HG02763 (cell line): ENCODE data around the gene HNRNPD.
"Not testable (repeated sequence)": the region's sequence is repeated elsewhere in the genome, so short reads cannot be mapped to it uniquely, and the experiment has no call there.

Experiments used
- ATAC-seq: cut with Tn5 transposase; IDR thresholded peaks from one replicate; pipeline ENCODE4 v1.9.1; 2021; ENCODE audit warnings: mild to moderate bottlenecking, moderate library complexity; ENCODE audit not compliant: unreplicated experiment

Gene HNRNPD

GRCh38 chr4:82373486-82373815 lies 340 bp downstream of the HNRNPD start:
- peak; percentile 13 for ATAC-seq

DNA sequence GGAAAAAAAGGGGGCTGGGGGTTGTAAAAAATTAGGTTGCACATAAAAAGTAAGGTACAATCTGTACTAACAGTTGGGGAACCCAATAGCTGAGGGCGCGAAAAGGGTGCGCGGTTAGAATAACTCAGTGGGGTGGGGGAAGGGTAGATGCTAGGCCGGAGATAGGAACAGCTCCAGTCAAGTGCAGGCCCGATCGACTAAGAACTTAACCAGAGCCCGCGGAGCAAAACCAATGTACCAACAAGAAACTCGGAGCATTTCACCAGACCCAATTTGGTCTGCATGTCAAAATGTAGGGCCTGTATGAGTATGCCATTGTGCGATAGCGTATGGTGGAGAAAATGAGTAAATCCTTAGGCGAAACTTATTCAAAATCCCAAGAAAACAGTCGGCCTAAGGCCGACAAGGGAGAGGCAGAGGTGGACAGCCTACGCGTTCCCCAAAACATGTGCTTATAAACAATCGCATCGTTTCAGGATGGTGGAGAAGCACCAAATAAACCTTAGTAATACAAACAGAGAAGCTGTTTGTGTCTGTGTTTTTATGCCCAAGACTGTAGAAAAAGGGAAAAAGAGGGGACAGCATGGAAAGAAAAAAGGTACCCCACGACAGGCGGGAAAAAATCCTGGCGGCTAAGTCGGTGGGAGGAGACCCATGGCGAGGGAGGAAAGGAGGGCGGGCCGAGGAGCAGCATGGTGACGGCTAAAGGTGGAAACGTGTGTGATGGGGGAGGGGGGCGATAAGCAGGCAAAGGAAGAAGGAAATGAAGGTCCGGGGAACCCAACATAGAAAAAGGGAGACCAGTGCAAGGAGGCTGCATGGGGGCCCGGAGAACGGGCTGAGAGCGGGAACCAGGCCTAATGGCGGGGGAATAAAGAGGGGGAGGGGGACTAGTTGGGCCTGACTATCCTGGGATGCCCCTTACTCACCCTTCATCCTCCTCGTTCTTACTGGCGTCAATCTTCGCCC lies 990 bp downstream of the HNRNPD start:
- ATAC-seq, result peak; percentile 17

DNA sequence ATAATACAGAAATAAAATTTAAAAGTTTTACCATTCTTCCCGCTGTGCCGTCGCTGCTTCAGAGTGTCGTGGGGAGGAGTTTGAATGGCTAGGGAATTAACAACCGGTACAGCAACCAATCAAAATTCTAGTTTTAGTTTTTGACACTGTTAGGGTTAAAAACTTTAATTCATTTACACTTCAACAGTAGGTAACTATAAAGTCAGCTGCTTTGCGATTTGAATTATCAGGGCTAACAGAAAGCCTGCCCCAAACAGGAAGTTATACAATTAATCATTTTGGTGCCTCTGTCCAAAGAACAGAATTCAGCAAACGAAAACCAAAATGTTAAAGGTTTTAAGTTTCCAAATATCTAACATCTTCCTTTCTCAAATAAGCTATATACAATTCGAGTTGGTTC lies 2.3 kb downstream of the HNRNPD start:
- no peak for ATAC-seq

DNA sequence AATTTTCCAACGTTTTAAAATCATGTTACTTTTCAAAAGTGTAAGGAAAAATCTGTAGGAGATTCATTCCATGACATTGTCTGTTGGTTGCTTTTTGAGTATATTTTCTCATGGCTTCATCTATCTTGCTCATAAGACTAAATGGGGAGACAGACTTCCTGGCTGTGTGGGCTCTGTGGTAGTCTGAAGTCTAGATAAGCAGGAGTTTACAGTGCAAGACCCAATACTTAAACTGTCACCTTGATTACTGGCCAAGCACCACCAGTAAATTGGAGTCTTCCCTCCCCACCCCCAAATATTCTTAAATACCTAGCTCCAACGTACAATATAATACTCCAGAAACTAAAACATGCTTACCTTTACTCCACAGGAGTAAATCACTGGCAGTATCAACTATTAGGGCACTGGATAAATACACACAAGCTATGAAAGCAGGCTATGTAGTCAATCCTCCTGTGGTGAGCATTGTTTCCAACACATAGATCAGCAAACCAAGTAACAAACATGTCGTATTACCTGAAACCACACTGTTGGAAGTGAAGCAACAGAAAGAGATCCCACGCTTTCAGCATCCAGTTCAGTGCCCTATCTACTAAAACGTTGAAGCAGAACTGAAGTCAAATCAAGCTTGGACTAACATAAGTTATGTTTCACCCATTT lies 6.2 kb downstream of the HNRNPD start:
- ATAC-seq, result no peak

GRCh38 chr4:82366431-82366830 lies 7.4 kb downstream of the HNRNPD start:
- not testable (repeated sequence) for ATAC-seq

- ATAC-seq, result no peak
Observed at GRCh38 chr4:82363896-82364487, 9.8 kb downstream of the HNRNPD start.

GRCh38 chr4:82362565-82362964 lies 11.2 kb downstream of the HNRNPD start:
- no peak for ATAC-seq

DNA sequence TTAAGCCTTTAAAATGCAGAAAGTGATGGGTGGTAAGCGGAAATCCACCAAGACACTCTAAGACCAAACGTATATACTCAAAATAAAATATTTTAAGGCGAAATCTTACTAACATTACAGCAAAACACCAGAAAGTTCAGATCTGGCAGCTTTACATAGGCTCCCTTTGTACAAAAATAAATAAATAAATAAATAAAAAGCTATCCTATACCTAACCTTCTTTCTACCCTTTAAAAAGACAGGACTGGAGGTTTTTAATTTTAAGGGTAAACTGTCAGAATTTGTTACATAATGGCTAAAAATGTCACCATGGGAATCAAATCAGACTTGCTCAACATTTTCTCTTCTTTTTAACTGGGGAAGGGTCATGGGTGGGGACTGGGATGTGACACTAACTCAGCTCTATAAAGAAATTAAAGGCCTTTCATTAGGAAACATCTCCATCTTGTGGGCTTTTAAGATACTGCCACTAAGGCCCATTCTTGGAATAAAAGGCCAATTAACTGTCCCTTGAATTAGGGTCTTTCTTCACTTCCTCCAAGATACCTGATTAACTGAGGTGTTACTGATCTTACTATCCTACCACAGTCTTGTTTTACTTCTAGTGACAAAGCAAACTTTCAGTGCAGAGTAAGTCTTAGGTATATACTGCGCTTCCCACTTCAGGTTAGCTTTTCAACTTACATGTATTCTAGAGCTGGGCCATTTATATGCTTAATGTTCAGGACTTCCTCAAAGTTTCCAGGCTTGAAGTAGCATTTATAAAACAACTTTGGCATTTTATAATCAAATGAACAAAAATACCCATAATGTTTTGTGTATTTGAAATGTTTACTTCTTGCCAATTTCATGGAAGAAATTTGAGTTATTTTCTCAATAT lies 13.3 kb downstream of the HNRNPD start:
- ATAC-seq, result no peak

DNA sequence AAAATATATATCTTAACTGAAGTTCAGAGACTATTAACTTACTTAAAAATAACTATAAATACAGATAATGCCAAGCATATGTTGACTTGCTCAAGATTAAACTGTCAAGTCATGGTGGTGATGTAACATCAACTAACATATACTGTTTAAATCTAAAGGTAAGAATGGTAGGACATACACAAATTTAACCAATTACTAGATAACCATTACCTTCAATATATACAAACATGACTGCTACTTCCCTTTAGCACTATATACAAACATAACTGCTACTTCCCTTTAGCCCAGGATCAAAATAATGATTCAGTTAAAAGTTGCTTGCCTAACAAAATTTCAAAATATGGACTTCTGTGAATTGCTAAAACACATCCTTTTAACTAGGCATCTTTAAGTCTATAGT lies 14.9 kb downstream of the HNRNPD start:
- ATAC-seq, result no peak

- no peak for ATAC-seq
Observed at GRCh38 chr4:82357640-82358039, 16.2 kb downstream of the HNRNPD start.

DNA sequence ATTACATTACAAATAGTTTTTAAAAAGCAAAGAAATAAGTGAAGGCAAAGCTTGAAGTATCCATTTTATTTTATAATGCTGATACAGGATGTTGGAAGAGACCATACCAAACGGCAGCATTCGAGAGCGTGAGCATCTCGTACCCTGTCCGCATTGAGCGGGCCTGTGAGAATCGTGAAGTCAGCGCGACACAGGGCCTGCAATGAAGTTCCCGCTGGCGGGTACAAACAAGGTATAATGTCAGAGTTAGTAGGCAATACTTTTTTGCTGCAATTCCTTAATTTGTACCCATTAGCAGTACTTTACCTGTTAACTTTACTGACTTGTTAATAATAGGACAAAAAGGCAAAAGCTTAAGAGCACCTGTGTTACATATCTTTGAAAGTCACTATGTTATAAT lies 19.0 kb downstream of the HNRNPD start:
- no peak for ATAC-seq

GRCh38 chr4:82352825-82353366 lies 20.9 kb downstream of the HNRNPD start:
- ATAC-seq, result no peak

- no peak for ATAC-seq
Observed at GRCh38 chr4:82352118-82352824, 21.5 kb downstream of the HNRNPD start.

DNA sequence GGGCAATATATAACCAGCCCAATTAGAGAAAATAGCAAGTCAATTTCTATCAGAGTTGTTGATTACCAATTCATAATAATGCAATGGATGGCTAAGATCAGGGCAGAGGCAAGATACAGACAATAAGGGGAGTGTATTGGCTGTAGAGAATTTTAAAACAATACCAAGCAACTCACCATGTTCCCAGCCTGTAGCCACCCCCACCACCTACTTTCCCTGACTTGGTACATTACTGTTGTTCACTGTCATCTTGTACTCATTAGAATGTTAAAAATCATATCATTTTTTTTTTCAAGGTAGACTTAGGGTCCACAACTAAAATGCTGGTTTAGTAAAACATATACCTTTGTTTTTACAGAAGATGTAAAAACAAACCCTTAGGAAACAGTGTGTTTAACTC lies 27.7 kb downstream of the HNRNPD start:
- no peak for ATAC-seq

- no peak for ATAC-seq
Observed at GRCh38 chr4:82335043-82335442, 38.7 kb downstream of the HNRNPD start.

- not testable (repeated sequence) for ATAC-seq
Observed at GRCh38 chr4:82333641-82334040, 40.1 kb downstream of the HNRNPD start.

DNA sequence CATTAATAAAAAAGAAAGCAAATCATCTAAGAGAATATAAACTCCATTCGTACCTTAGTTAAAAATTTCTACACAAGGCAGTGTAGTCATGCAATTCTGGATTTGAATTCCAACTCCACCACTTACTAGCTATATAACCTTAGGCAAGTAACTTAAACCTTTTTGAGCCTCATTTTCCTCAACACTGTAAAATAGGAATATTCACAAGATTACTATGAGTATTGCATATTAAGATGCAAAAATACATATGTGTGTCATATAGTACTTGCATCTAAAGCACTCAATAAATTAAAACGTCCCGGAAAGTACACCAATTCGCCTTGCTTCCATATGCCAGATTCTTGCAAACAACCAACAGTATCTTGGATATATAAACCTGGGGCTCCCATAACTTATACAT lies 42.0 kb downstream of the HNRNPD start:
- ATAC-seq, result no peak

DNA sequence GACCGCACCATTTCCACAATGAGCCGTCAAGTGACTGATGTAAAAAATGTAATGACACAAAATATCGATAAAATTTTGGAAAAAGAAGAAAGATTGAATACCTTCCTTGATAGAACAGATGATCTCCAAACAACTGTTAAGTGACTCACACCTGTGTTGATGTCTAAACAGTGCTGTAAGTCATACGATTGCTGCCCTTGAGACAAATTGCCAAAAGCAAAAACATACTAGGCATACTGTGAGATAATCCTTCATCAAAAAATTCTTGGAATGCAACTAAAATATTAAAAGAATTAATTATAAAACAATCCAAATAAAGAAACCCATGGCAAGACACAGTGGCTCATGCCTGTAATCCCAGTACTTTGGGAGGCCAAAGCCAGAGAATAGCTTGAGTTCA lies 53.4 kb downstream of the HNRNPD start:
- ATAC-seq, result no peak

GRCh38 chr4:82303063-82303462 lies 70.7 kb downstream of the HNRNPD start:
- not testable (repeated sequence) for ATAC-seq
